GM12801 (cell line): ENCODE results near the gene MGAT3.

ENCODE experiments used
- CTCF ChIP-seq: IDR thresholded peaks from one replicate; pipeline ENCODE4 v1.5.1; 2011; ENCODE audit warnings: control low read depth; ENCODE audit not compliant: insufficient read length; ENCODE audit errors: extremely low read depth

The MGAT3 gene

DNA sequence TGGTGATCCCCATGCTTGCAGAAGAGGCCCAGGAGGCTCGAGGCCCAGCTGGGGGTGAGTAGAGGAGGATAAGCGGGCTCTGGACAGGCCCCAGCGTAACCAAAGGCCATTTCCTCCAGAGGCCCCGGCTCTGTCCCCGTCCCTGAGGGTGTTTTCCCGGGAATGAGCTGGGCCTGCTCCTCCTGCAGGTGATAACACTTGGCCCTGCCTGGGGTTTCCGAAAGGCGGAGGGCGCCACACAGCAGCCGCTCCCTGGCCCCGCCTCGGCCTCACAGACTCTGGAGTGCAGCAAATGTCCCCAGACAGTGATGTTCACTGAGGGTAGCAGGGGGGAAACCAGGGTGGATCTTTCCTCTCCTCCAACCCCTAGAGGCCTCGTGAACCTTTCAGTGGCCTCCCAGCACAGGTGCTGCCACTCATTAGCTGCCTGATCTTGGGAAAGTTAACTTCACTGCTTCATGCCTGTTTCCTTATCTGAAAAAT lies 10.5 kb upstream of the MGAT3 start:
- no peak for TF ChIP-seq CTCF

DNA sequence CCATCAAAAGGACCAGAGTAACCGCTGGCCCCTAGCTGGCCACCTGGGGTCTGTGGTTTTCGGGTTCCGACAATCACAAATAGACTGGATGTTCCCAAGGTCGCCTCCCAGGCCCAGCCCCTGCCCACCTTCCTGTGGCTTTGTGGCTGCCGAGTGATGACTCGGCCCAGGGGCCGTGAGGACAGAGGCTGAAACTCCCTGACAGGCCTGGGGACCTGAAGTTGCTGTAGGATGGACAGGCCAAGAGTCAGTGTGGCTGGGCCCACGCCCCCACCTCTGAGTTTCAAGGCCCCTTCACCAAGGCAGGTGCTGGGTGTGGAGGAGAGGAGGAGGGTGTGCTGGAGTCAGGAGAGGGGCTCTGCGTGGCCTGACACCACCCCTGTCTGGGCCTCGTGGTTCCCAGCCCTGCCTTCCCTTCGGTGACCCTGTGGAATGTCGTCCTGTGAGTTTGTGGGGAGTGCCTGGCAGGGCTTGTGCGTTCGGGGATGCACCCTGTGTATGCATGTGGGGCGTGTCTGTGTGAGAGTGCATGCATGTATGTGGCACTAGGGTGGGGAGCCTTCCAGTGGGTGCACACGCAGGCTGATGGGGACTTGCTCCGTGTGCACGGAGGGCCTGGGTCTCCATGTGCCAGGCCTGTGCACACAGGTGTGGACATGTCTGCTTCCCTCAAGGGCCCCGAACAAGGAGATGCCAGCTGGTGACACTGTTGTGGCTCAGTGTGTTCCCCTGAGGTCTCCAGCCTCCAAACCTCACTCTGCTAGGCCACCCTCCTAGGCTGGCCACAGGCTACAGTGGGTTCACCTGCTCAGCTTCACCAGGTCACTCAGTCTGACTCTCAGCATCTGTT lies 8.4 kb upstream of the MGAT3 start:
- TF ChIP-seq CTCF: no peak

DNA sequence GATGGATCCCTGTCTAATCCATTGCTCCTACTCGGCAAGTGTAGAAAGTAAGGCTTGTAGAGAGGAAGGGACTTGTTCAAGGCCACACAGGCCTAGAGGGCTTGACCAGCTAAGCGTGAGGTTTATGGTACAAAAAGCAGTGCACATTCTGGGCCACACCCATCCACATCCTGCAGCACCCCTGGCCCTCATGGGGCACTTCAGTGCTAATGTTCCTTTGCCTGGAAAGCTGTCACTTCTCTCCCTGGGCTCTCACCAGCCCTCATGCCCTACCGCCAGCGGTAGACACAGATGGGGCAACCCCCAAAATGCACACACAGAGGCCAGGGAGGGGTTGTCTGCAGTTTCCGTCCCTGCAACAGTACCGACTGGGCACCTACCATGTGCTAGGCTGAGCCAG lies 7.1 kb upstream of the MGAT3 start:
- no peak for TF ChIP-seq CTCF

DNA sequence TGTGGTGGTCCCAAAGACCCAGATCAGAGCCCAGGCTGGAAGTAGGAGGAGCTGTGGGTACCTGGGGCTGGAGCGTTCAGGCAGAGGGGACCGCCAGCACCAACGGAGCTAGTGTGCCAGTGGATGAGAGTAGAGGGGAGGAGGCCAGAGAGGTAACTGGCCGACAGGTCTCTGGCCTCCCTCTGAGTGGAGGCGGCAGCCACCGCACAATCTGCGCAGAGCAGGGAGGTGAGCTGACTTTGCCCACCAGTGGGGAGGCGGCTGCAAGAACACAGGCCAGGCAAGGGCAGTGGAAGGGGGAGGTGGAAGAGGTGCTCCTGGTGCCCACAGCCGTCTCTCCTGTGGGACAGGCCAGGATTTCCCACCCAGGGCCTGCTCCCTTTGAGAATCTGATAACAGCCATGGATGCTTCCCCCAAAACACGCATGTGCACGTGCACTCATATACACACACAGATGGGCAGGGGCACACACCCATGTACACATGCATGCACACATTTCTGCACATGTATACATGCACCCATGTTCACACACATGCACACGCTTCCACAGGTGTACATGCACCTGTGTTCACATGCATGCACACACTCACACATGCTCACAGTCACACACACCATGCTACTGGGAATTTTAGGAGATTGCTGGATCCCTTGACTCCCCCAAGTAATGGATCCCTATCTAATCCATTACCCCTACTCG lies 6.4 kb upstream of the MGAT3 start:
- no peak for TF ChIP-seq CTCF

- no peak for TF ChIP-seq CTCF
Measured at GRCh38 chr22:39452740-39453040, 4.1 kb upstream of the MGAT3 start.

GRCh38 chr22:39453765-39454378 lies 2.9 kb upstream of the MGAT3 start:
- no peak for TF ChIP-seq CTCF

GRCh38 chr22:39454385-39454871 lies 2.4 kb upstream of the MGAT3 start:
- no peak for TF ChIP-seq CTCF
